DND-41 (cell line): Measurements from ENCODE around the gene COL23A1.

Experiments used
- ATAC-seq: fragments of 200-7000 bp; cut with Tn5 transposase; 3 replicates; pipeline ENCODE4 v1.9.1; 2021; ENCODE audit warnings: low read depth; ENCODE audit not compliant: insufficient read depth
- DNase-seq: peaks from one replicate; pipeline ENCODE4 v3.0.0-alpha.2; 2020
- H2AFZ ChIP-seq: 2 replicates; pipeline ENCODE4 v1.6.0; 2012; ENCODE audit warnings: low read depth, low read length
- H3K27ac ChIP-seq: 2 replicates; pipeline ENCODE4 v1.5.1; 2012; ENCODE audit warnings: low read length, inconsistent platforms
- H3K27me3 ChIP-seq: fragments of 200-600 bp; sonication (generic); 2 replicates; pipeline ENCODE4 v1.6.0; 2012; ENCODE audit warnings: low read length, mild to moderate bottlenecking, inconsistent platforms; ENCODE audit not compliant: insufficient read depth, poor library complexity
- H3K36me3 ChIP-seq: 2 replicates; pipeline ENCODE4 v1.5.1; 2012; ENCODE audit warnings: low read length, inconsistent platforms; ENCODE audit not compliant: insufficient read depth
- H3K4me1 ChIP-seq: 2 replicates; pipeline ENCODE4 v1.5.1; 2012; ENCODE audit warnings: mild to moderate bottlenecking, low read length; ENCODE audit not compliant: insufficient read depth
- H3K4me2 ChIP-seq: 2 replicates; pipeline ENCODE4 v1.6.0; 2012; ENCODE audit warnings: mild to moderate bottlenecking, moderate library complexity, low read length, inconsistent platforms; ENCODE audit not compliant: insufficient read depth
- H3K4me3 ChIP-seq, 2 experiments: fragments of 200-600 bp in 1 of 2; shearing (Covaris generic) in 1 of 2; 2 replicates each; pipeline ENCODE4 v1.5.1; 2012 to 2016; ENCODE audit warnings: inconsistent platforms in 2 of 2, low read length in 2 of 2, mild to moderate bottlenecking in 2 of 2, low read depth in 1 of 2, moderate library complexity in 1 of 2
- H3K79me2 ChIP-seq: 2 replicates; pipeline ENCODE4 v1.6.0; 2012; ENCODE audit warnings: low read length, inconsistent platforms; ENCODE audit not compliant: insufficient read depth
- H3K9ac ChIP-seq: 2 replicates; pipeline ENCODE4 v1.6.0; 2012; ENCODE audit warnings: low read depth, mild to moderate bottlenecking, inconsistent platforms, low read length, moderate library complexity
- H3K9me3 ChIP-seq: 2 replicates; pipeline ENCODE4 v1.5.1; 2012; ENCODE audit warnings: low read length, moderate library complexity, mild to moderate bottlenecking, inconsistent platforms; ENCODE audit not compliant: insufficient read depth, severe bottlenecking
- H4K20me1 ChIP-seq: 2 replicates; pipeline ENCODE4 v1.6.0; 2012; ENCODE audit warnings: low read length; ENCODE audit not compliant: insufficient read depth
- CTCF ChIP-seq: IDR thresholded peaks from 2 replicates; pipeline ENCODE4 v1.5.1; 2012; ENCODE audit warnings: borderline replicate concordance, low read length, moderate library complexity, mild to moderate bottlenecking; ENCODE audit not compliant: poor library complexity, severe bottlenecking; ENCODE audit errors: extremely low read depth
- EZH2 ChIP-seq: IDR thresholded peaks from 3 replicates; pipeline ENCODE4 v1.6.1; 2012; ENCODE audit warnings: borderline replicate concordance, low read depth, mild to moderate bottlenecking, moderate library complexity, low read length, inconsistent platforms; ENCODE audit not compliant: severe bottlenecking

Gene COL23A1

GRCh38 chr5:178411083-178411482 is 179.1 kb downstream of the COL23A1 start:
- no peaks in the 10 kb centered on the region for H3K27me3 ChIP-seq
- no peak for ATAC-seq
- no peak overlapping the region for H3K4me3 ChIP-seq
- TF ChIP-seq EZH2 (no peak), CTCF (no peak)
- no peaks in the 10 kb centered on the region for H3K9me3 ChIP-seq
- no peaks in the 10 kb centered on the region for H3K36me3 ChIP-seq
- peaks cover 12% of the 10 kb centered on the region for H3K4me1 ChIP-seq
- no peak overlapping the region for H3K9ac ChIP-seq
- H3K4me2 ChIP-seq: no peak overlapping the region
- no peak overlapping the region for H3K27ac ChIP-seq
- no peak for DNase-seq
- H4K20me1 ChIP-seq: no peaks in the 10 kb centered on the region
- H2AFZ ChIP-seq: no peak overlapping the region
- no peaks in the 10 kb centered on the region for H3K79me2 ChIP-seq

GRCh38 chr5:178407646-178408045 is 182.5 kb downstream of the COL23A1 start:
- no peak overlapping the region for H3K4me2 ChIP-seq
- H3K9me3 ChIP-seq: no peaks in the 10 kb centered on the region
- no peaks in the 10 kb centered on the region for H3K27me3 ChIP-seq
- TF ChIP-seq EZH2 (no peak), CTCF (no peak)
- H3K27ac ChIP-seq: no peak overlapping the region
- no peak for DNase-seq
- no peak overlapping the region for H3K9ac ChIP-seq
- no peak overlapping the region for H3K4me3 ChIP-seq
- no peaks in the 10 kb centered on the region for H3K79me2 ChIP-seq
- no peak for ATAC-seq
- no peaks in the 10 kb centered on the region for H4K20me1 ChIP-seq
- H3K4me1 ChIP-seq: peaks cover 12% of the 10 kb centered on the region
- H3K36me3 ChIP-seq: no peaks in the 10 kb centered on the region
- H2AFZ ChIP-seq: no peak overlapping the region

GRCh38 chr5:178404987-178405386 is 185.2 kb downstream of the COL23A1 start:
- H3K27me3 ChIP-seq: no peaks in the 10 kb centered on the region
- H3K9ac ChIP-seq: no peak overlapping the region
- H4K20me1 ChIP-seq: no peaks in the 10 kb centered on the region
- peaks cover 12% of the 10 kb centered on the region for H3K4me1 ChIP-seq
- no peak overlapping the region for H2AFZ ChIP-seq
- no peak overlapping the region for H3K27ac ChIP-seq
- no peak overlapping the region for H3K4me2 ChIP-seq
- H3K9me3 ChIP-seq: no peaks in the 10 kb centered on the region
- TF ChIP-seq EZH2 (no peak), CTCF (no peak)
- H3K4me3 ChIP-seq: no peak overlapping the region
- ATAC-seq: no peak
- DNase-seq: no peak
- no peaks in the 10 kb centered on the region for H3K36me3 ChIP-seq
- no peaks in the 10 kb centered on the region for H3K79me2 ChIP-seq

GRCh38 chr5:178403956-178404600 is 186.1 kb downstream of the COL23A1 start:
- Histone ChIP-seq H3K9ac (no peak overlapping the region), H3K79me2 (no peaks in the 10 kb centered on the region), H4K20me1 (no peaks in the 10 kb centered on the region), H3K9me3 (no peaks in the 10 kb centered on the region), H3K4me1 (peaks cover 12% of the 10 kb centered on the region), H3K4me2 (no peak overlapping the region), H3K27me3 (no peaks in the 10 kb centered on the region), H3K27ac (no peak overlapping the region), H3K4me3 (no peak overlapping the region), H3K36me3 (no peaks in the 10 kb centered on the region), H2AFZ (no peak overlapping the region)
- TF ChIP-seq CTCF (no peak), EZH2 (no peak)
- ATAC-seq (no peak), DNase-seq (no peak)
